ENCODE data around the gene TTC28.
"Not testable (repeated sequence)": the region's sequence is repeated elsewhere in the genome, so short reads cannot be mapped to it uniquely, and the experiment has no call there.

TTC28 gene

GRCh38 chr22:28679611-28680287 lies at the start of gene TTC28:
TSS of gene TTC28 (minus strand) at chr22:28679840. CDS start at chr22:28679723, 117 bp downstream.
- DNase-seq (ENCODE audit: low read depth in 1 of 2, low spot score in 1 of 2): peak; percentile 16 to 79
- in situ Hi-C loops (cut with HindIII; ENCODE audit: low pct_unique_long_range_greater_than_20kb, low sequenced_read_pairs): not testable (repeated sequence)

DNA sequence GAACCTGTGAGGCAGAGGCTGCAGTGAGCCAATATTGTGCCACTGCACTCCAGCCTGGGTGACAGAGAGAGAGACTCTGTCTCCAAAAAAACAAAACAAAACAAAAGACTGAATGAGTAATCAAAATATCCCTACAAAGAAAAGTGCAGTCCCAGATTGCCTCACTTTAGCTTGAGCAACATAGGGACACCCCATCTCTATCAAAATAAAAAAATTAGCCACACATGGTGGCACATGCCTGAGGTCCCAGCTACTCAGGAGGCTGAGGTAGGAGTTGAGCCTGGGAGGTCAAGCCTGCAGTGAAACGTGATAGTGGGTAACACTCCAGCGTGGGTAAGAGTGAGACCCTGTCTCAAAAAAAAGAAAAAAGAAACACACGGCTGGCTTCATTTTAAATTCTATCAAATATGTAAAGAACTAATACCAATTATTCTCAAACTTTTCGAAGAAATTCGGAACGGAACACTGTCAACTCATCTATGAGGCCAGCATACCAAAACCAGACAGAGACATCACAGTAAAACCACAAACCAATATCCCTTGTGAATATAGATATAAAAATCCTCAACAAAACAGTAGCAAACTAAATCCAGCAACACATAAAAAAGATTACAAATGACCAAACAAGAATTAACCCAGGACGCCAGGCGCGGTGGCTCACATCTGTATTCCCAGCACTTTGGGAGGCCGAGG lies 49.1 kb upstream of the TTC28 start:
- in situ Hi-C loops (cut with HindIII; ENCODE audit: low pct_unique_long_range_greater_than_20kb, low sequenced_read_pairs): no loop called here

DNA sequence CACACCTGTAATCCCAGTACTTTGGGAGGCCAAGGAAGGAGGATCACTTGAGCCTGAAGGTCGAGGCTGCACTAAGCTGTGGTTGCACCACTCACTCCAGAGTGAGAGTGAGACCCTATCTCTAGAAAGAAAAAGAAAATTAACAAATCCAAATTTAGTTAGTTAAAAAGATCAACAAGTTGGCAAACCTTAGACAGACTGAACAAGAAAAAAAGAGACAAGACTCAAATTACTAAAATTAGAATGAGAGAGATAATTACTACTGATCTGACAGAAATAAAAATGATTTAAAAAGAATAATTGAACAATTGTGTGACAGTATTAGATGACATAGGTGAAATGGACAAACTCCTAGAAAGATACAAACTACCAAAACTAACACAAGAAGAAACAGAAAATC lies 48.4 kb upstream of the TTC28 start:
- in situ Hi-C loops (cut with HindIII; ENCODE audit: low pct_unique_long_range_greater_than_20kb, low sequenced_read_pairs): no loop called here

More for the DNA sequence above, 49.1 kb upstream of the TTC28 start:
- no peak for DNase-seq (ENCODE audit: low read depth in 1 of 2, low spot score in 1 of 2)
- no peak for TF ChIP-seq JUND (IDR thresholded peaks at IDR 0.05; ENCODE audit: low read depth)

GRCh38 chr22:28718044-28718443 lies 38.4 kb upstream of the TTC28 start:
- in situ Hi-C loops (cut with HindIII; ENCODE audit: low pct_unique_long_range_greater_than_20kb, low sequenced_read_pairs): no loop called here
- TF ChIP-seq JUND (IDR thresholded peaks at IDR 0.05; ENCODE audit: low read depth): no peak
- no peak for DNase-seq (ENCODE audit: low read depth in 1 of 2, low spot score in 1 of 2)

More for the DNA sequence above, 48.4 kb upstream of the TTC28 start:
- TF ChIP-seq JUND (IDR thresholded peaks at IDR 0.05; ENCODE audit: low read depth): no peak
- DNase-seq (ENCODE audit: low read depth in 1 of 2, low spot score in 1 of 2): no peak

DNA sequence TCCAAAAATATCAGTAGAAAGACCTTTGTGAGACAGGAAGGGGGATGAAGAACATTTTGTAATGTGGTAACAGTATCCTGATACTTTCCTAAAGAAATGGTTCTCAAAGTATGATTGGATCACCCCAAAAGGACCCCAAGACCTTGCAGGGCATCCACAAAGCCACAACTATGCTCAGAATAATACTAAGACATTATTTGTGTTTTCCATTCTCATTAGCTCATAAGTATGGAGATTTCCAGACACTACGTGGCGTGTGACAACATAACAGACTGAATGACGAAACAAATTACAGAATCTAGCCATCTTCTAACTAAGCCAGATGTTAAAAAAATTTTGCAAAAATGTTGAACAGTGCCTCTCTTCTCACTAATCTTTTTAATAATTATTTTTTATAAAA lies 37.0 kb upstream of the TTC28 start:
- in situ Hi-C loops (cut with HindIII; ENCODE audit: low pct_unique_long_range_greater_than_20kb, low sequenced_read_pairs): no loop called here
- no peak for DNase-seq (ENCODE audit: low read depth in 1 of 2, low spot score in 1 of 2)
- TF ChIP-seq JUND (IDR thresholded peaks at IDR 0.05; ENCODE audit: low read depth): no peak

DNA sequence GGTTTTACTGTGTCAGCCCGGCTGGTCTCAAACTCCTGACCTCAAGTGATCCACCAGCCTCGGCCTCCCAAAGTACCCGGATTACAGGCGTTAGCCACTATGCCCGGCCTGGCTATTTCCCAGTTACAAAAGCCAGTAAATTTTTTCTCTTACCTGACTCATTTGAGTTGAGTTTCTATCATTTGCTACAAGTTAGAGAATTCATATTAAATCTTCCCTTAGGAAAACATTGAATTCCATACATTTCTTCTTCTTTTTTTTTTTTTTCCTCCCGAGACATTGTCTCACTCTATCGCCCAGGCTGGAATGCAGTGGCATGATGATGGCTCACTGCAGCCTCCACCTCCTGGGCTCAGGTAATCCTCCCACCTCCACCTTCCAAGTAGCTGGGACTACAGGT lies 36.0 kb upstream of the TTC28 start:
- DNase-seq (ENCODE audit: low read depth in 1 of 2, low spot score in 1 of 2): no peak
- no peak for TF ChIP-seq JUND (IDR thresholded peaks at IDR 0.05; ENCODE audit: low read depth)
- in situ Hi-C loops (cut with HindIII; ENCODE audit: low pct_unique_long_range_greater_than_20kb, low sequenced_read_pairs): no loop called here

- in situ Hi-C loops (cut with HindIII; ENCODE audit: low pct_unique_long_range_greater_than_20kb, low sequenced_read_pairs): no loop called here
- DNase-seq (ENCODE audit: low read depth in 1 of 2, low spot score in 1 of 2): no peak
- no peak for TF ChIP-seq JUND (IDR thresholded peaks at IDR 0.05; ENCODE audit: low read depth)
These were observed 34.5 kb upstream of the TTC28 start for GRCh38 chr22:28714043-28714628.

DNA sequence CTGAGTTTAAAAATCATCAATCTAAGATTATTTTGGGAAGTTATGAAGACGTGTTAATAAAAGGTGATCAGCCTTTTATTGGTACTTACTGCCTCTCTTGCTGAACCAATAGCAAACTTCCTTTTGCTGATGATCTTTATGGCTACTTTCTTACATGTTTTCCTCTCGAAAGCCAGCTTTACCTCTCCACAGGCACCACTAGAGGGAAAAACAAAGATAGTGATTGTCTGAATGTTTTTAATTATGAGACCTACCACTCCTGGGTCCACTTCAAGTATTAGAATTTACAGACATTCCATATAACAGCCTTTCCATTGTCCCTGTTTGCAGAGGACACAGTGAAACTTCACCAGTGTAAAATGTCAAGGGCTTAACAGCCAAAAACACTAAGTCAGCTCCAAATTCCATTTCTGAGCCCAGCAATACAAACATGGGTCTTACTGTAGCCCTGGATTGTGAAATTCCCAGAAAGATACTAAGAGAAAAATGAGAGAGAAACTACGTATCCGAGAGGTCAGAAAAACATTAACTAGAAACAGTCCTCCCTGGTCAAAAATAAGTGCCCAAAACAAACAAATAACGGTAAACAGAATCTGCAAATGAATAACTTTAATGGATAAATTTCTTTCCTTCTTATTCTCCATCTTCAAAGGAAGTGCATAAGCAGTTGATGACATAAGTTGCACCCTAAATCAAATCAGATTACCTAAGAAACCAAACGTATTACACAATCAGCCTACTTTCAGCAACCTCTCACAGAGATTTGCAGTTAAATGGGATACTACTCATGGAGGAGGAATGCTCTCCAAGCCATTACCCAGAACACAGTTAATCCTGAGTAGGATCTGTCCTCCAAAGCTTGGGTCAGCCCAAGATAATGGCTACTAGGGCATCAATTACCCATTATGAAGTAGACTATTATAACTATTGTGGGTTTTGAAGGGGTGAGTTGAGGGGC lies 32.5 kb upstream of the TTC28 start:
- DNase-seq (ENCODE audit: low read depth in 1 of 2, low spot score in 1 of 2): no peak
- in situ Hi-C loops (cut with HindIII; ENCODE audit: low pct_unique_long_range_greater_than_20kb, low sequenced_read_pairs): no loop called here
- TF ChIP-seq JUND (IDR thresholded peaks at IDR 0.05; ENCODE audit: low read depth): no peak

DNA sequence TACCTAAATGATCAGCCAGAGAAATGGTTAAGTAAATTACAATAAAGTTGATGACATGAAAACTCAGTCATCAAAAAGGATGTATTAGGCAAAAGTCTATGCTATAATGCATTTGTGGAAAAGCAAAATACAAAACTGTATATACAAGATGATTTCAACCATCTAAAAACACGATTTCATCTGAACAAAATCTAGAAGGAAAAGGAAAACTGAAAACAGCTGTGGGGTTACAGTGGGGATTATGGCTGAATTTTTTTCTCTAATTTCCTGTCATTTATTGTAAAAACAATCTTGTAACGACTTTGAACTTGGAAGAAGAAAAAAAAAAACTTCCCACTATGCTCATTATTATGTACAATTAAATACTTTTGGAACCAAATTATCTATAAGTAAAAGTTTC lies 31.7 kb upstream of the TTC28 start:
- no peak for TF ChIP-seq JUND (IDR thresholded peaks at IDR 0.05; ENCODE audit: low read depth)
- in situ Hi-C loops (cut with HindIII; ENCODE audit: low pct_unique_long_range_greater_than_20kb, low sequenced_read_pairs): no loop called here
- DNase-seq (ENCODE audit: low read depth in 1 of 2, low spot score in 1 of 2): no peak

DNA sequence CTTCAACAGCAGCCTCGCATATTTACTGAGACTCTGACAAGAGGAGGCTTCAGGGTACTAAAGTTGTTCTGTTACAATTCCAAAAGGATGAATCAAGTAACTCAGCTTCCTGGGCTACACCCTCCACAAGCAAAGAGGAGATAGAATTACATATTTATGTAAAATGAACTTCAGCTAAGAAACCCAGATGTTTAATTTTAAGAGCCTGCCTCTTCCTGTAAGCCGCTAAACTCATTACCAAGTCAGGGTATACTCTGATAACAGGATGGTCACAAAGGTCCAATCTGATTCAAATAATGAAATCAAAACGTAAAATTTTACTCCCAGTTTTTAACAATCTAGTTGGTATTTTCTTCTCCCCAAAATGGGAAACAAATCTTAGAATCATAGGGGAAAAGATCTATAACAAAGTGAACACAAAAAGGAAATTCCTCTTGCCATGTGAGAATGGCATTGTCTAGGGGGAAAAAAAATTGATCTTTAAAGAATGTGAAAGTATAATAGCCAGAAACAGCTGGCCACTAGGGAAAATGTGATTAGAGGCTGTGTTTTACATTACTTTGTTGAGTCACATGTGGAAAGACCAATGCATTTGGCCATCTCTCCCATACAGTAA lies 31.0 kb upstream of the TTC28 start:
- no peak for TF ChIP-seq JUND (IDR thresholded peaks at IDR 0.05; ENCODE audit: low read depth)
- DNase-seq (ENCODE audit: low read depth in 1 of 2, low spot score in 1 of 2): no peak
- in situ Hi-C loops (cut with HindIII; ENCODE audit: low pct_unique_long_range_greater_than_20kb, low sequenced_read_pairs): no loop called here

DNA sequence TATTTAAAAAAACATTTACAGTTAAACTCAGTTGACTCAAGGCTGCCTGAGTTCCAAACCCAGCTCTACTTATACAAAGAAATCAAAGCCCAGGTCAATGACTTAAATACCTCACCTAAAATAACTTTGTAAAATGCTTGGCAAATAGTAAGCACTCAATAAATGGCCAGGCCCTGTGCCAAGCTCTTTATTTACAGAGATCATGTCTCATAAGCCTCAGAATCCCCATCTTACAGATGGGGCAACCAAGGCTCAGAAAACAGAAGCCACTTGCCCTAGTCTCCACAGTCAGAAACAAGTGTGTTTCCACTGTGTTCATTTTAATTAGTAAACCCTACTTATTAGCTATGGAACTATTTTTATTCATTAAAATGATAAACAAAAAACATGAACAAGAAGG lies 30.5 kb upstream of the TTC28 start:
- DNase-seq (ENCODE audit: low read depth in 1 of 2, low spot score in 1 of 2): peak in 1 of 2 experiments; percentile 32
- TF ChIP-seq JUND (IDR thresholded peaks at IDR 0.05; ENCODE audit: low read depth): no peak
- in situ Hi-C loops (cut with HindIII; ENCODE audit: low pct_unique_long_range_greater_than_20kb, low sequenced_read_pairs): no loop called here

DNA sequence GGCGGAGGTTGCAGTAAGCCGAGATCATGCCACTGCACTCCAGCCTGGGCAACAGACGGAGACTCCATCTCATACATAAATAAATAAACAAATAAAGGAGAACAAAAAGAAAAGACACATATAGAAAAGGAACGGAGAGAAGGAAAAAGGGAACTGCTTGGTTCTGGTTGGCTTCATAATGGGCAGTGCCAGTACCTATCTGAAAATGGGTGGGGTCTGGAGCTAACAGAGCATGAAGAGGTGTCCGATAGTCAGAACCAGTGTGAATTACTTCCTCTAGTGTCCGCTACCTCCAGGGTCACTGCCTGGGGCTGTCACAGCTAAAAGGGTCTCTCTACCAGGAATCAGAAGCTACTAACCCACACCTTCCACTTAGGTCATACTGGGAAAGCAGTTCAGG lies 27.2 kb upstream of the TTC28 start:
- in situ Hi-C loops (cut with HindIII; ENCODE audit: low pct_unique_long_range_greater_than_20kb, low sequenced_read_pairs): no loop called here
- no peak for DNase-seq (ENCODE audit: low read depth in 1 of 2, low spot score in 1 of 2)
- TF ChIP-seq JUND (IDR thresholded peaks at IDR 0.05; ENCODE audit: low read depth): no peak
